ENCODE data around the gene CDK19.

CDK19 gene

DNA sequence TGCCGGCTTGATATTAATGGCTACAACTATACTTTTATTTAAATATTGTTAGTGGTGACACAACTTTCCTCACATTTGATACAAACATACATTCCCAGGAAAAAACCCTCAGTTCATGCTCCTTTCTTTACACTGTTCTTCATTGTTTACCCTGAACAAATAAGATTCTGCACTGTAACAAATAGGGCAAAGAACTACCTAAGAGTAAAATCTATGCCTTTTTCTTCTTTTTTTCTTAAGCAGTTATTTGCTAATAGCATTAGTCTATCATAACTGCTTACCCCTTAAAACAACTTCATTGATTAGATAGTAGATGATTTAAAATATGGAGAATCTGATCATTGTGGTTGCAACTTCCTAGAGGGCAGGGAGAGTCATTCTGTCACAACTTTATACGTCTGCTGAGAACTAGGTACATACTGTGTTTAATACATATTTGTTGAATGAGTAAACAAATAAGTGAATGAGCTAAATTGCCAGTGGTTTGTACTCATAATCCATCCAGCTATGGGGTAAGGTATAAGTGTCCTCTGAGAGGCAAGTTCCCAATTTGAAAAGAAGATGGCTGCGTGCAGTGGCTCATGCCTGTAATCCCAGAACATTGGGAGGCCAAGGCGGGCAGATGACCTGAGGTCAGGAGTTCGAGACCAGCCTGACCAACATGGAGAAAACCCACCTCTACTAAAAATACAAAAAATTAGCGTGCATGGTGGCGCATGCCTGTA, 161.0 kb downstream of the CDK19 start:
- DNase-seq, result no peak

DNA sequence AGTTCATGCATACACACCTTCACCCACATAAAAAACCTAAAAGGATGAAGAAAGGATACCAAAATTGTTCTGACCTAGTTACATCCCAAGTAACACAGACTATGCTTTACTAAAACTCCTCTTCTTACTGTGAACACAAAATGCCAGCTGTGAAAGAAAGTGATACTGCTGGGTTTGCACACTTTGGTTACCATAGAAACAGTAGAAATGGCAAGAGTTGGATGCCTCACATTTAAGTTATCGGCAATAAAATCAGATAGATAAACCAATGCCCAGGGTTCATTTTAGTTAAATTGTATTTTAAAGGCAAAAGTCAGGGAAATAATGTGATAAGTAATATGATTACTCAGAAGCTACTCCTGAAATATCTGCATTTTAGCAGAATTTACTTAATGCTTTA, 161.9 kb downstream of the CDK19 start:
- DNase-seq, result no peak

- no peak for DNase-seq
Observed at GRCh38 chr6:110652520-110652919, 162.7 kb downstream of the CDK19 start.

- no peak for DNase-seq
Observed at GRCh38 chr6:110650755-110651154, 164.5 kb downstream of the CDK19 start.

- no peak for DNase-seq
Observed at GRCh38 chr6:110649704-110650103, 165.6 kb downstream of the CDK19 start.

DNA sequence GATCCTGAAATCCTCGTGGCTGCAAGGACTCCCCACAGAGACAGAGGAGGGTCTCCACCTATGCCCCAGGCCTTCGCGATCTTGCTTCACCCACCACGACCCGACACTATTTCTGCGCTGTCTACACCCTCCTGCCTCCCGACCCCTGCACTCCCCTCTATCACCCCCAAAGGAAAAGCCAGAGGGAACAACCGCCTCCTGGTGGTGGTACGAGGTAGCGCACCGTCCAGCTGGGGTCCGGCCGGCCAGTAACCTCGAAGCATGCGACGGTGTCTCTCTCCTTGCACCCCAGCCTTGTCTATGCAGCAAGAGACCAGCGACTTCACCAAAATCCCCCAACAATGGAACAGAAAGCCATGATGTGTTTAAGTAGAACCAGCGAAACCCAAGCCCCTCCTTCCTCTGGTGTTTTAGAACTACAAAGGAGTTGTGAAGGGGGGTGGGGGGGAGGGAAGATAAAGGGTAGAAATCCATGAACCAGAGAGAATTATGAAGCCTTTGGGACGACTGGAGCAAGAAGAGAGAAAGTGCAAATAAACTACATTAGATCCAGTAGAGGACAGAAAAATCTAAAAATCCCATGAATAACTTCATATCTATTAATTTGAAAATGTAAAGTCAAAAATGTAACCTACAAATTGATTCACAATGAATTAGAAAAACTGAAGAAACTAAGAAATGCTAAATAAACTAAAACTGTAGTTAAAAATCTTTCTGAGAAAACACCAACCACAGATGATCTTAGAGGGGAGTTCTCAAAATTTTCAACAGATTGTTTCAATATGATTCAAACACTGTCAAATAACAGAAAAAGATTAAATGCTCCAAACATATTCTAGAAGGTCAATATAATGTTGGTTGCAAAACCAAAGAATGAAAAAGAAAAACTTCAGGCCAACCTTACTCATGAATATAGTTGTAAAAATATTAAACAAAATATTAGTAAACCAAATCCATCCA, 168.0 kb downstream of the CDK19 start:
- DNase-seq, result no peak

- DNase-seq, result no peak
Observed at GRCh38 chr6:110646419-110646698, 168.9 kb downstream of the CDK19 start.

- no peak for DNase-seq
Observed at GRCh38 chr6:110645685-110646418, 169.4 kb downstream of the CDK19 start.

DNA sequence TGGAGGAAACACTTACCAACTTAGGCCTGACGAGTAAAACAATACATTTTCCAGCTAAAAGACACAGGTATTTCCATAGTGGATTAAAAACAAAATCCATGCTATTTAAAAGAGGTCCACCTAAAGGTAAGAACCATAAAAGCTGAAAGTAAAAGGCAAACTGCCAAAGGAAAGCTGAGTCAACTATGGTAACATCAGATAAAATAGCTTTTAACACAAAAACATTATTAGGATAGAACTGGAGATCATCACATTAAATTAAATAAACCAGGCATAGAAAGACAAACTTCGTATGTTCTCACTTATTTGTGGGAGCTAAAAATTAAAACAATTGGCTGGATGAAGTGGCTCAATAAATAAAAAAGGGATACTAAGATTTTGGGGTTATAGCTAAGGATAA, 172.1 kb downstream of the CDK19 start:
- DNase-seq, result no peak

DNA sequence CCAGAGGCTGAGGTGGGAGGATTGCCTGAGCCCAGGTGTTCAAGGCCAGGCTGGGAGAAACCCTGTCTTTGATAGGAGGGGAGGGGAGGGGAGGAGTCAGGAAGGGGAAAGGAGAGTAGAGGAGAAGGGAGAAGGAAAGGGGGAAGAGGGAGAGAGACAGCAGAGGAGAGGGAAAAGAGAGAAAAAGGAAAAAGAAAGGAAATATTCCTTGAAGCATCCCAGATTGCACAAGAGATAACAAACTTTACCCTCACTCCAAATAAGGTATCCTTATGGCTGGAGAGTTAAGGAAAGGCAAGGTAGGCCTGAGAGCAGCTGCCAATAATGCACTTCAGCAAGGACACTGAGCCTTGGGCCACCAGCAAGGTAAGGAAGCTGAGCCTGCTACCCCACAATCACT, 172.6 kb downstream of the CDK19 start:
- DNase-seq, result no peak

DNA sequence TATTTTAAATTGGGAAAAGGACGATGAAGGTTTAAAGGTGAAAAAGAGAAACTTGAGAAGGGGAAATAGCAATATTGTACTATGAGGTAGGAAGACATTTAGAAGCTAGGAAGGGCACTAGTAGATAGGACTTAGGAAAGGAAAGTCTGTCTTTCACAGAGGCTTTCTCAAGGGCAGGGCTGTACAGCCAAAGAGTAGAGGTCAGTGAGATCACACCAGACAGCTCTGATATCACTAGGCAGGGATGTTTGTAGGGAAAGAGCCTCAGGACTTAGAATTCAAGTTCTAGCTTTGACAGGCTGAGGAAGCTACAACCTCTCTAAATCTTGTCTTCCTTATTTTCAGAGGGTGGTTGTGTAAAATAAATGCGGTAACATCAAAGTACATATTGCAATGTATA, 178.5 kb downstream of the CDK19 start:
- DNase-seq, result no peak

- no peak for DNase-seq
Observed at GRCh38 chr6:110635096-110635495, 180.2 kb downstream of the CDK19 start.

DNA sequence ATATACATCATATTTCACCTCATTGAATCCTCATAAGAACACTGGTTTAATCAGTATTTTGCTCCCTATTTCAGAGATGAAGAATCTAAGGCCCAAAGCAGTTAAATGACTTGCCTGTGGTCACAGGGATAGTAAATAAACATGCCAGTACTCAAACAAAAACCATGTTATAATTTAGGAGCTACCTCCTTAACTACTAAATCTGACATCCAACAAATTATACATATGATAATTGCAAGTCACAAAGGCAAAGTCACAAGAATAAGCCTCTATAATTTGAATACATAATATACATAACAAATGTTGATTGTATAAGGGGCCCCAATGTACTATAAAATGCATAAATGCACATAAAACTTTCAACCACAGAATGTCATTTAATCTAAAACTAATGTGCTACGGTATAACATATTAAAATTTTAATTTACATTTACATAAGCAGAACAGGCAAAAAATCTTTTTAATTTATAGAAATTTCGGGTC, 181.5 kb downstream of the CDK19 start:
- DNase-seq, result no peak

GRCh38 chr6:110629153-110629552, 186.1 kb downstream of the CDK19 start:
- no peak for DNase-seq

DNA sequence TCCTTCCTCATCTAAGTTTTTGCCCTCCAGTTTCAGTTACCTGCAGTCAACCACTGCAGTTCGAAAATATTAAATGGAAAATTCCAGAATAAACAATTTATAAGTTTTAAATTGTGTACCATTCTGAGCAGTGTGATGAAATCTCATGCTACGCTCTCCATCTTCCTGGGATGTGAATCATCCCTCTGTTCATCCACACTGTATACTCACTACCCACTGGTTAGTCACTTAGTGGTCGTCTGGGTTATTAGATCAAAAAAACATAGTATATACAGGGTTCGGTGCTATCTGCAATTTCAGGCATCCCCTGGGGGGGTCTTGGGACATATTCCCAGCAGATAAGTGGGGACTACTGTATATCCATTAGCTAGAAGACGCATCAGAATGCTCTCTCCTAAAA, 186.9 kb downstream of the CDK19 start:
- no peak for DNase-seq

- no peak for DNase-seq
Observed at GRCh38 chr6:110626442-110626841, 188.8 kb downstream of the CDK19 start.

DNA sequence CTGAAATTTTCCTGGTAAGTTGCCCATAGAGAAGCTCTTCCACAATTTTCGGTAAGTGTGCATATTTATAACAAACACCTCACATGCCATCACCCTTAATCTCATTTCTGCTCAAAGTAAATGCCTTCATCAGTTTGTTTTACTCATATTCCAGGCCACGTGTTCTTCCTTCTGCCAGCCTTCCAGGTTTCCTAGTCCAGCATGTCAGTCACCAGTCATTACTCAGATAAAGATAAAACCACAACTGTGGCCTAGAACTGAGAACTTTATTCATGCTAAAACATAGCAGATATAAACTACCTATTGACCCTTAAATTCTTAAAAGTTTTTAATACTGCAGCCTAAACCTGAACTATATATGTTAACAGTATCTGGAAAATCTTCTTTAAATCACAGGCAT, 189.4 kb downstream of the CDK19 start:
- DNase-seq, result no peak

DNA sequence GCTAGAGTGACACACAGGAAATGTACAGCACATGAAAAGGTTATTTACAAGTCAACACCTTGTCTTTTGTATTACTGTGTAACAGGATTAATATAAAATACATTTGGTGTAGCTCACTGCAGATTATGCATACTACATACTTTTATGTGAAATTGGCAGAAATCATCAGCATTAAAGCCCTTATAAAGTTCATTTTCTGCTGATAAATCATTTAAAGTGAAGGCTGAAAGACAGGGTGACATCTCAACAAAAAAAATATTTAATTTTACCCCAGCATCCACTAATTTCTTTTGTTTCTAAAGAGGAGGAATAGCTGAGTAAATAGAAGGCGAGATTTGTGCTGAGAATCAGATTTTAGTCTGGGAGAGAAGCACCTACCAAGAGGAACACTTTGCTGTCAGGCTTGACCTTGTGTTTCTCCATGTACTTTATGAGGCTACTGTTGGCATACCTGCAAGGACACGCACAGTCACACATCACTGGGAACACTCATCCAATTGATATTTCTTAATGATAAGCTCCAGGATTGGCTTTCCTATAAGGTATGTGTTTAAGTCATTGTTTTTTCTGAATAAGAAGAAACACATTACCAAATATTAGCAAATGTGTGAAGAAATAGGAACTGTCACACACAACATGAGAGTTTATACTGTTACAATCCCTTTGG, 192.2 kb downstream of the CDK19 start:
- no peak for DNase-seq

DNA sequence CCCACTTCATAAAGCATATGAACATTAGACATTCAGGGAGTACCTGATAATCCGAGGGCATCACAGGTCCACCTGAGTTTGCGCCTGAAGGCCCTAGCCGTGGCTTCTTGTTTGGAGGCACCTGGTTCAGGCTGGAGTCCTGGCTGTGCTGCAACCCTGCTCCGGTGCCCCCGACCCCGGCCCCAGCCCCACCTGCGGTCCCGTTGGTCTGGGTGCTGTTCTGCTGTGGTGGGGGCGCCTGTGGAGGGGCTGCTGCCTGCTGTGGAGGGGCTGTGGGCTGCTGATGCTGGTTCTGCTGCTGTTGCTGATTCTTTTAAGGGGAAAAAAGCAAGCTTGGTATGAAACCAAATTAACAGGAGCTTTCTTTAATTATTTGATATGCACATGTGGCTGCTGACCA, 194.2 kb downstream of the CDK19 start:
- no peak for DNase-seq

DNA sequence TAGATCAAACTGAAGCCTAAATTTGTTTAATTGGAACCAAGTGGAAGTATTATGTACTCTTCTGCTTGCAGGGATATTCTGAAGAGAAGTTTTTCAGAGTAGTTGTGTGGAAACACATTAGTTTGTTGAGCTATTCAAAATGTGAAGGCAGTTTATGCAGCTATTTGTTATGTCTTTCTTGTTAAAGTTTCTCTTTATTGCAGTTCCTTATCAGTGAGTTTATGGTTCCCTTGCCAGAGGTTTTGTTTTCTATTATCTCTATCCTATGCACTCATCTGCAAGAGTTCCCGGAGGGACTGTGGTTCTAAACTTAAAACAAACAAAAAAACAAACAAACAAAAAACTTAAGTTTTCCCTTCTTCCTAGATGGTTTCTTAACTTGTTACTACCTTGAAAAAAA, 195.2 kb downstream of the CDK19 start:
- DNase-seq, result no peak

DNA sequence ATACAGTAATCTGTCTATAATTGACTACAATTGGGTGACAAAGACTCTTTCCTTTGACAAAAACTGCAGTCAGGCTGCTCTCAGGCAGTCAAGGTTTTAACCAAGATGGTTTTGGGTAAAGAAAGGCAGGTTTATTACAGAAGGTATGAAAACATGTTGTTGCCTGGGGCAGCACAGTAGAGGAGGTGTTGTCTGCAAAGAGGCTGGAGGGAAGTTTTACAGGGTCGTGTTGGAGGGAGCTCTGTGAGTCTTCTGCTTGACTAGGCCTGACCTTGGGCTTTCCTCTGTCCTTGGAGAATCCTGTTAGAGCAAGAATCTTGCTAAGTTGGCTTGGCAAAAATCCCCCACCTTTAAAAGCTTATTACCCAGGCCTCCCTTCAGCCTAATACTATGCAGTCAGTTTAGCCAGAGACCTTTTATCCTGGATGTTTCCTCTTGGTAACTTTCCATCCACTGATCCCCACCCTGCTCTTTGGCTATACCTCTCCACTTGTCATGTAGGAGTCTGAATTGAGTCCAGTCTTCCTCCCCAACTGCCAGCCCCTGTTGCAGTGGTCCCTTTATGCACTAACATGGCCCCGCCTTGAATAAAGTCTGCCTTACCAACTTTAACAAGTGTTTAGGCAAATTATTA, 195.9 kb downstream of the CDK19 start:
- no peak for DNase-seq

GRCh38 chr6:110618591-110619267, 196.5 kb downstream of the CDK19 start:
- DNase-seq, result no peak

Data from GF-D8 (cell line).